Fibroblast of lung (primary cell): ENCODE data around the gene HELB.

Experiments
- CTCF ChIP-seq, 2 donors: IDR thresholded peaks in 1 of 2; conservative IDR thresholded peaks in 1 of 2; 1 replicate in 1 of 2; 2 replicates in 1 of 2; pipeline ENCODE4 v1.5.1; 2011 to 2012; ENCODE audit warnings: low read length in 2 of 2, control low read depth in 1 of 2, inconsistent platforms in 1 of 2, low read depth in 1 of 2, mild to moderate bottlenecking in 1 of 2
- EZH2 ChIP-seq: IDR thresholded peaks from 2 replicates; pipeline ENCODE4 v1.5.1; 2012; ENCODE audit warnings: low read length, control low read depth, mild to moderate bottlenecking; ENCODE audit errors: missing control alignments

GRCh38 chr12:66337381-66338010, 35.2 kb downstream of the HELB start:
- TF ChIP-seq CTCF (conservative IDR thresholded peaks at IDR 0.05 in 1 of 2, IDR thresholded peaks at IDR 0.05 in 1 of 2; ENCODE audit: low read depth in 1 of 2, low read length in 2 of 2) (no peak), EZH2 (no peak)
